GM19467 (cell line): ENCODE results near the gene ACTN2.
"Not testable (repeated sequence)": the region's sequence is repeated elsewhere in the genome, so short reads cannot be mapped to it uniquely, and the experiment has no call there.

Experiments used
- ATAC-seq: cut with Tn5 transposase; IDR thresholded peaks from one replicate; pipeline ENCODE4 v1.9.1; 2021; ENCODE audit warnings: mild to moderate bottlenecking, moderate library complexity; ENCODE audit not compliant: unreplicated experiment

Gene ACTN2

GRCh38 chr1:236685917-236686814 is at the start of gene ACTN2:
Gene ACTN2 (plus strand): TSS chr1:236686499. CDS start chr1:236686674, 175 bp downstream.
- ATAC-seq = peak; percentile 82

- no peak for ATAC-seq
Observed at GRCh38 chr1:236638945-236639344, 47.4 kb upstream of the ACTN2 start.

GRCh38 chr1:236639686-236640085 is 46.6 kb upstream of the ACTN2 start:
- no peak for ATAC-seq

GRCh38 chr1:236642763-236643162 is 43.5 kb upstream of the ACTN2 start:
- ATAC-seq = no peak

GRCh38 chr1:236645016-236645680 is 41.2 kb upstream of the ACTN2 start:
- no peak for ATAC-seq

GRCh38 chr1:236654511-236654910 is 31.8 kb upstream of the ACTN2 start:
- no peak for ATAC-seq

GRCh38 chr1:236654957-236655356 is 31.3 kb upstream of the ACTN2 start:
- no peak for ATAC-seq

GRCh38 chr1:236657398-236657797 is 28.9 kb upstream of the ACTN2 start:
- ATAC-seq = no peak

- ATAC-seq = no peak
Observed at GRCh38 chr1:236659792-236660587, 26.3 kb upstream of the ACTN2 start.

- no peak for ATAC-seq
Observed at GRCh38 chr1:236663934-236664333, 22.4 kb upstream of the ACTN2 start.

- ATAC-seq = not testable (repeated sequence)
Observed at GRCh38 chr1:236668909-236669308, 17.4 kb upstream of the ACTN2 start.

- no peak for ATAC-seq
Observed at GRCh38 chr1:236670060-236670459, 16.2 kb upstream of the ACTN2 start.

- no peak for ATAC-seq
Observed at GRCh38 chr1:236673289-236673919, 12.9 kb upstream of the ACTN2 start.

- ATAC-seq = no peak
Observed at GRCh38 chr1:236677641-236678235, 8.6 kb upstream of the ACTN2 start.

- ATAC-seq = no peak
Observed at GRCh38 chr1:236681219-236681618, 5.1 kb upstream of the ACTN2 start.

- no peak for ATAC-seq
Observed at GRCh38 chr1:236685205-236685916, 938 bp upstream of the ACTN2 start.

- no peak for ATAC-seq
Observed at GRCh38 chr1:236686815-236687160, 489 bp downstream of the ACTN2 start.

GRCh38 chr1:236687273-236687672 is 974 bp downstream of the ACTN2 start:
- ATAC-seq = no peak

- ATAC-seq = no peak
Observed at GRCh38 chr1:236688705-236689104, 2.4 kb downstream of the ACTN2 start.
